HG02973 (cell line): Measurements from ENCODE around the gene SMIM26.

Source experiments
- ATAC-seq: cut with Tn5 transposase; IDR thresholded peaks from one replicate; pipeline ENCODE4 v1.9.1; 2021; ENCODE audit warnings: moderate library complexity; ENCODE audit not compliant: unreplicated experiment

SMIM26 gene

GRCh38 chr20:18578581-18578980 lies 11.3 kb downstream of the SMIM26 start:
- ATAC-seq: no peak

GRCh38 chr20:18580012-18580411 lies 12.8 kb downstream of the SMIM26 start:
- no peak for ATAC-seq

GRCh38 chr20:18585134-18585533 lies 17.9 kb downstream of the SMIM26 start:
- ATAC-seq: no peak

- ATAC-seq: peak; percentile 80
Measured at GRCh38 chr20:18587665-18588573, 20.7 kb downstream of the SMIM26 start, which contains the start of gene DTD1. Gene DTD1, plus strand, starts transcription at chr20:18588054. Its CDS starts 19 bp downstream, at chr20:18588073.

- peak; percentile 14 for ATAC-seq
Measured at GRCh38 chr20:18588574-18588933, 21.3 kb downstream of the SMIM26 start.

- no peak for ATAC-seq
Measured at GRCh38 chr20:18589941-18590674, 22.9 kb downstream of the SMIM26 start.

- ATAC-seq: no peak
Measured at GRCh38 chr20:18596270-18596669, 29.0 kb downstream of the SMIM26 start.

GRCh38 chr20:18609741-18610140 lies 42.5 kb downstream of the SMIM26 start:
- ATAC-seq: no peak

- no peak for ATAC-seq
Measured at GRCh38 chr20:18611492-18611891, 44.3 kb downstream of the SMIM26 start.

GRCh38 chr20:18613553-18613952 lies 46.3 kb downstream of the SMIM26 start:
- no peak for ATAC-seq

- ATAC-seq: no peak
Measured at GRCh38 chr20:18614244-18614643, 47.0 kb downstream of the SMIM26 start.

- no peak for ATAC-seq
Measured at GRCh38 chr20:18615020-18615650, 47.9 kb downstream of the SMIM26 start.
